Endothelial cell of umbilical vein (primary cell): ENCODE results near the gene BAD. TPM values are rescaled to one million over a fixed set of nuclear protein-coding genes. Genes with fewer than 3 reads are reported as not detected.

Source experiments
- BruUV-seq: library from RNA; stranded (reverse); fragments of 400-500 nt; replicated peaks from 2 replicates; lab custom pipeline; 2021; lab: Mats Ljungman, UMichigan
- CTCF ChIA-PET: fragments of 300-600, 350-600 bp; sonication (Branson Sonifier 250); formaldehyde crosslinking; loops from one replicate; lab custom pipeline; 2021; ENCODE audit warnings: antibody characterized with exemption, inconsistent platforms; lab: Charles Lee
- POLR2A ChIA-PET: fragments of 300-600, 350-600 bp; sonication (Branson Sonifier 250); formaldehyde crosslinking; loops from one replicate; lab custom pipeline; 2021; ENCODE audit warnings: antibody characterized with exemption, inconsistent platforms; lab: Charles Lee
- DNase-seq: peaks from one replicate; pipeline ENCODE4 v3.0.0-alpha.2; 2011; ENCODE audit warnings: low read depth, low spot score
- FAIRE-seq: peaks from 2 replicates; lab custom pipeline; 2011; peaks lifted over from hg19 to GRCh38; lab: Jason Lieb, UNC
- H2AFZ ChIP-seq: 2 replicates; pipeline ENCODE4 v1.6.0; 2012; ENCODE audit warnings: low read depth, low read length, control low read depth, inconsistent platforms
- H3K27ac ChIP-seq: 2 replicates; pipeline ENCODE4 v1.5.1; 2011; ENCODE audit warnings: low read depth, mild to moderate bottlenecking, control low read depth, low read length, moderate library complexity; ENCODE audit not compliant: insufficient read depth
- H3K27me3 ChIP-seq, 2 experiments: 2 replicates each; pipeline versions ENCODE4 v1.6.0 to v1.6.1; 2011; ENCODE audit warnings: low read length in 2 of 2, mixed read lengths in 1 of 2; ENCODE audit not compliant: control insufficient read depth in 2 of 2, insufficient read depth in 2 of 2
- H3K36me3 ChIP-seq, 2 experiments: 2 replicates in 1 of 2; 3 replicates in 1 of 2; pipeline ENCODE4 v1.5.1; 2011; ENCODE audit warnings: low read length in 2 of 2, mild to moderate bottlenecking in 1 of 2, moderate library complexity in 1 of 2; ENCODE audit not compliant: control insufficient read depth in 2 of 2, insufficient read depth in 2 of 2; ENCODE audit errors: extremely low read depth in 1 of 2
- H3K4me1 ChIP-seq: 3 replicates; pipeline ENCODE4 v1.5.1; 2011; ENCODE audit warnings: mild to moderate bottlenecking, low read length; ENCODE audit not compliant: control insufficient read depth, insufficient read depth; ENCODE audit errors: extremely low read depth
- H3K4me2 ChIP-seq: 2 replicates; pipeline ENCODE4 v1.6.1; 2011; ENCODE audit warnings: low read length, control low read depth, mixed read lengths; ENCODE audit not compliant: insufficient read depth
- H3K4me3 ChIP-seq, 3 experiments: fragments of 200-600 bp in 1 of 3; sonication (generic), shearing (Covaris generic) in 1 of 3; replicated peaks in 1 of 3; 2 replicates each; pipeline ENCODE4 v1.5.1; 2011 to 2016; ENCODE audit warnings: control low read depth in 3 of 3, low read length in 3 of 3, mild to moderate bottlenecking in 2 of 3, inconsistent platforms in 1 of 3, low read depth in 1 of 3, moderate library complexity in 1 of 3; ENCODE audit not compliant: insufficient read depth in 1 of 3
- H3K79me2 ChIP-seq: 2 replicates; pipeline ENCODE4 v1.6.0; 2012; ENCODE audit warnings: low read length, inconsistent platforms; ENCODE audit not compliant: control insufficient read depth, insufficient read depth
- H3K9ac ChIP-seq: replicated peaks from 2 replicates; pipeline ENCODE3; 2011; ENCODE audit warnings: low read length, control low read depth; ENCODE audit not compliant: insufficient read depth; ENCODE audit errors: extremely low read depth
- H3K9me1 ChIP-seq: replicated peaks from 3 replicates; pipeline ENCODE4 v1.6.0; 2011; ENCODE audit warnings: mild to moderate bottlenecking, low read length; ENCODE audit not compliant: control insufficient read depth, insufficient read depth; ENCODE audit errors: extremely low read depth
- H3K9me3 ChIP-seq: replicated peaks from 2 replicates; pipeline ENCODE4 v1.5.1; 2012; ENCODE audit warnings: low read length, inconsistent platforms; ENCODE audit not compliant: control insufficient read depth, insufficient read depth
- H4K20me1 ChIP-seq: replicated peaks from 2 replicates; pipeline ENCODE3; 2011; ENCODE audit warnings: mild to moderate bottlenecking, low read length; ENCODE audit not compliant: control insufficient read depth, insufficient read depth; ENCODE audit errors: extremely low read depth
- EZH2 ChIP-seq: IDR thresholded peaks from 2 replicates; pipeline ENCODE4 v1.6.1; 2012; ENCODE audit warnings: borderline replicate concordance, low read depth, mild to moderate bottlenecking, moderate library complexity, low read length, inconsistent platforms; ENCODE audit not compliant: severe bottlenecking
- FOS ChIP-seq: IDR thresholded peaks from 2 replicates; pipeline ENCODE4 v1.6.1; 2011; ENCODE audit warnings: mild to moderate bottlenecking, low read length, moderate library complexity, borderline replicate concordance; ENCODE audit not compliant: insufficient read depth
- GATA2 ChIP-seq: IDR thresholded peaks from 2 replicates; pipeline ENCODE4 v1.7.0; 2011; ENCODE audit warnings: low read depth, mild to moderate bottlenecking, moderate library complexity, mixed read lengths, low read length; ENCODE audit not compliant: insufficient read length, insufficient read depth
- JUN ChIP-seq: IDR thresholded peaks from 2 replicates; pipeline ENCODE4 v1.6.1; 2011; ENCODE audit warnings: borderline replicate concordance, low read depth; ENCODE audit not compliant: insufficient read length, insufficient read depth
- MYC ChIP-seq: IDR thresholded peaks from one replicate; pipeline ENCODE4 v1.6.1; 2011; ENCODE audit warnings: mild to moderate bottlenecking, low read depth, low read length
- POLR2A ChIP-seq: IDR thresholded peaks from 2 replicates; pipeline ENCODE4 v1.6.1; 2012; ENCODE audit warnings: low read depth, mild to moderate bottlenecking, control low read depth, low read length
- POLR2AphosphoS5 ChIP-seq: IDR thresholded peaks from 2 replicates; pipeline ENCODE4 v1.6.1; 2012; ENCODE audit warnings: low read depth, mild to moderate bottlenecking, control low read depth, low read length, moderate library complexity; ENCODE audit not compliant: insufficient read depth
- dilution Hi-C: fragments of 300-500 bp; cut with MboI; formaldehyde crosslinking; loops from one replicate; pipeline ENCODE4 v1.15.0; 2019; ENCODE audit warnings: low sequenced_read_pairs; ENCODE audit not compliant: extremely low pct_ligation_motif_present
- intact Hi-C: fragments of 100-400 bp; cut with micrococcal nuclease; formaldehyde crosslinking; loops from one replicate; pipeline ENCODE4 v1.10.0; 2022
- polyA plus RNA-seq, 4 experiments: library from polyadenylated mRNA; depleted of rRNA in 3 of 4; stranded (reverse) in 3 of 4; unstranded in 1 of 4; fragments of >200 nt; gene quantifications; 2 replicates each; pipeline versions ENCODE4 v1.2.1 to v1.2.3, GENCODE V29; 2011 to 2012; ENCODE audit warnings: missing spikeins in 1 of 4
- total RNA-seq: library from RNA; stranded (reverse); gene quantifications from 2 replicates; pipeline ENCODE4 v1.2.3, GENCODE V29; 2021
- TF ChIP-seq, protein P1 (sequence below): IDR thresholded peaks from 2 replicates; pipeline ENCODE4 v1.6.1; 2011; ENCODE audit not compliant: insufficient read depth, insufficient read length
- TF ChIP-seq, protein P2 (sequence below), 2 donors: IDR thresholded peaks; 1 replicate in 1 of 2; 2 replicates in 1 of 2; pipeline ENCODE4 v1.5.1; 2011; ENCODE audit warnings: low read length in 2 of 2, mild to moderate bottlenecking in 2 of 2, moderate library complexity in 2 of 2, control low read depth in 1 of 2, inconsistent platforms in 1 of 2, low read depth in 1 of 2; ENCODE audit not compliant: insufficient read depth in 1 of 2; ENCODE audit errors: extremely low read depth in 1 of 2

The BAD gene
- total and polyA plus RNA-seq, 2 donors (not counting 3 experiments of a cell fraction or from before 2014, with no cell fraction given) = 65.3 to 88.0 TPM

DNA sequence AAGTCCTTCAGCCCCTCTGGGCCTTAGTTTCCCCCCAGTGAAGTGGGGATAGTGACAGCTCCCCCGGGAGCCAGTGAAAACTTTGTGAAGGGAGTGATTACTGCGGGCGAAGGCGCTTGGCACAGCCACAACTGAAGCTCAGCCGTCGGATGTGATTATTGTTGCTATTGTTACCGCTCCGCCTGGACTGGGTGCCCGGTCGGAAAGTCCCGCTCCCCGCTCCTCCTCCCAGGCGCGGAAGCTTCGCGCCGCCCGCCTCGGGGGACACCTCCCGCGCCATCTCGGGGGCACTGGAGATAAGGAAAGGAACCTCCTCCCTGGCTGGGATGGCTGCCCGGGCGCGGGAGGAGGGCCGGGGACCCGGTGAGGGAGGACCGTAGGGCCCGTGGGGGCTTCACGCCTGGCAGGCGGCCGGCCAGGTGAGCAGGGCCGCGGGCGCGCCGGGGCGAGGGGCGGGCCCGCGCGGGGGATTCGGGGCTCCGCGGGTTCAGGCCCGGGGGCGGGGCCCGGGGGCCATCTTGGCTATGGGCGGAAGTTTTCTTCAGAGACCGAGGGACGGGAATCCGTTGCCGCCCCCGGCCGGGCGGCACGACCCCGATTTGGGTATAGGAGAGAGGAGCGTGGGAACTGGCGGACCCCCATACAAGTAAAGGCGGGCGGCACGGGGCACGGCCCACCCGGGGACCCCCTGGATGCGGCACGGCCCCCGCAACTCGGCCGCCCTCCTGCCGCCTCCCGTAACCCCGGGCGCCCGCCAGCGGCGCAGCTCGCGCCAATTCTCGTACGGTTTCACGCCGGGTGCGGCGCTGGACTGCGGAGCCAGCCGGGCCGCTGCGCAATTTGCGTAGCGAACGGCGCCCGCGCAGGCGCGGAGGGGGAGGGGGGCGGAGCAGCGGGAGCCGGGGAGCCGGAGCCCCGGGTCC is 758 bp upstream of the BAD start, which contains the start of gene GPR137:
Gene GPR137, plus strand, starts transcription at position 887 of the 923 bp plus-strand sequence. CDS start 677 bp downstream, outside the sequence.
- peak within 1 kb of the TSS; percentile 54 for H3K9ac ChIP-seq
- no peaks in the 10 kb centered on the region for H3K9me3 ChIP-seq
- BruUV-seq = TSS peak; percentile 78
- peaks cover 2 to 3% of the 10 kb centered on the region in 2 experiments for H3K27me3 ChIP-seq
- FAIRE-seq (peak; percentile 48), DNase-seq (peak; percentile 79)
- TF ChIP-seq POLR2AphosphoS5 (peak; percentile 55), POLR2A (peak; percentile 57)
- TF ChIP-seq, protein P1, sequence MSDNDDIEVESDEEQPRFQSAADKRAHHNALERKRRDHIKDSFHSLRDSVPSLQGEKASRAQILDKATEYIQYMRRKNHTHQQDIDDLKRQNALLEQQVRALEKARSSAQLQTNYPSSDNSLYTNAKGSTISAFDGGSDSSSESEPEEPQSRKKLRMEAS = no peak
- H3K4me3 ChIP-seq = peak within 1 kb of the TSS; percentile 42 to 49 (median 44)
- peak within 1 kb of the TSS; percentile 60 for H3K4me2 ChIP-seq
- H3K9me1 ChIP-seq = no peaks in the 10 kb centered on the region
- dilution Hi-C loops (no loop called here), intact Hi-C loops (loop anchor here (1.0 to 5.0 kb wide), 5 partner anchors 15 to 98 kb away; partner anchors contain the start of genes ESRRA, PLCB3, PPP1R14B and STIP1)
- H3K79me2 ChIP-seq = peaks cover 2% of the 10 kb centered on the region
- H3K4me1 ChIP-seq = peaks cover 11% of the 10 kb centered on the region
- H2AFZ ChIP-seq = peak within 1 kb of the TSS; percentile 75
- ChIA-PET CTCF (interaction anchor here (0.8 to 3.5 kb wide), 10 partner anchors 14 to 100 kb away, joined by 3 to 26 read pairs (median 6); partner anchors contain the start of genes CATSPERZ, PRDX5, STIP1 and TRMT112), POLR2A (interaction anchor here (1.0 kb wide), 1 partner anchor 14 kb away, joined by 3 read pairs; no protein-coding TSS in a partner anchor)
- H4K20me1 ChIP-seq = no peaks in the 10 kb centered on the region
- peaks cover 0 to 5% of the 10 kb centered on the region in 2 experiments for H3K36me3 ChIP-seq
- peak within 1 kb of the TSS; percentile 35 for H3K27ac ChIP-seq

DNA sequence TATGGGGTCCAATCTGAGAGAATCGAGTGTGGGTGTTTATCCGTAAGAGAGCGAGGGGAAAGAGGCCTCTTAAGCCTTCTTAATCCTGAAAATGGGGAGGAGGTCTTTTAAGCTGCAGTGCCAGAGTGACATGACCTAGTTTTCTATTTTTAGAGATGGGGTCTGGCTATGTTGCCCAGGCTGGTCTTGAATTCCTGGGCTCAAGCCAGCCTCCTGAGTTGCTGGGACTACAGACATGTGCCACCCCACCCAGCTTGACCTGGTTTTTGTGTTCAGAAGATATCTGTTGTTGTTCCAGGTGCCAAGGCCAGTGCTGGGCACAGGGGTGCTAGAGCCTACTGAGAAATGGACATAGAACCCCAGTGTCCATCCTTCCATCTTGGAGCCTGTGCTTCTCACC is 1.4 kb downstream of the BAD start:
- CTCF ChIA-PET = interaction anchor here (0.6 to 3.5 kb wide), 6 partner anchors 11 to 79 kb away, joined by 3 to 26 read pairs (median 8); partner anchors contain the start of gene CATSPERZ
- Histone ChIP-seq H3K4me2 (no peak overlapping the region), H3K9me3 (no peaks in the 10 kb centered on the region), H3K27ac (no peak overlapping the region), H3K4me1 (peaks cover 11% of the 10 kb centered on the region), H3K79me2 (peaks cover 2% of the 10 kb centered on the region), H3K9me1 (no peaks in the 10 kb centered on the region), H2AFZ (no peak overlapping the region), H3K9ac (no peak overlapping the region), H4K20me1 (no peaks in the 10 kb centered on the region), H3K27me3 (no peaks in the 10 kb centered on the region), H3K36me3 (peaks cover 2 to 11% of the 10 kb centered on the region in 2 experiments), H3K4me3 (no peak overlapping the region)
- BruUV-seq = no TSS peak
- POLR2A ChIA-PET = no interaction called here
- no peak for FAIRE-seq
- DNase-seq = no peak
- TF ChIP-seq EZH2 (no peak), FOS (no peak), JUN (no peak), MYC (no peak), POLR2A (no peak), GATA2 (no peak), POLR2AphosphoS5 (no peak)
- TF ChIP-seq, protein P2, sequence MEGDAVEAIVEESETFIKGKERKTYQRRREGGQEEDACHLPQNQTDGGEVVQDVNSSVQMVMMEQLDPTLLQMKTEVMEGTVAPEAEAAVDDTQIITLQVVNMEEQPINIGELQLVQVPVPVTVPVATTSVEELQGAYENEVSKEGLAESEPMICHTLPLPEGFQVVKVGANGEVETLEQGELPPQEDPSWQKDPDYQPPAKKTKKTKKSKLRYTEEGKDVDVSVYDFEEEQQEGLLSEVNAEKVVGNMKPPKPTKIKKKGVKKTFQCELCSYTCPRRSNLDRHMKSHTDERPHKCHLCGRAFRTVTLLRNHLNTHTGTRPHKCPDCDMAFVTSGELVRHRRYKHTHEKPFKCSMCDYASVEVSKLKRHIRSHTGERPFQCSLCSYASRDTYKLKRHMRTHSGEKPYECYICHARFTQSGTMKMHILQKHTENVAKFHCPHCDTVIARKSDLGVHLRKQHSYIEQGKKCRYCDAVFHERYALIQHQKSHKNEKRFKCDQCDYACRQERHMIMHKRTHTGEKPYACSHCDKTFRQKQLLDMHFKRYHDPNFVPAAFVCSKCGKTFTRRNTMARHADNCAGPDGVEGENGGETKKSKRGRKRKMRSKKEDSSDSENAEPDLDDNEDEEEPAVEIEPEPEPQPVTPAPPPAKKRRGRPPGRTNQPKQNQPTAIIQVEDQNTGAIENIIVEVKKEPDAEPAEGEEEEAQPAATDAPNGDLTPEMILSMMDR (IDR thresholded peaks at IDR 0.05; ENCODE audit: extremely low read depth in 1 of 2, insufficient read depth in 1 of 2, low read depth in 1 of 2, low read length in 2 of 2) = no peak
- TF ChIP-seq, protein P1 = no peak
- dilution Hi-C loops = no loop called here
- intact Hi-C loops = no loop called here
